Measurements from ENCODE around the gene RNU6-1.

The RNU6-1 gene

DNA sequence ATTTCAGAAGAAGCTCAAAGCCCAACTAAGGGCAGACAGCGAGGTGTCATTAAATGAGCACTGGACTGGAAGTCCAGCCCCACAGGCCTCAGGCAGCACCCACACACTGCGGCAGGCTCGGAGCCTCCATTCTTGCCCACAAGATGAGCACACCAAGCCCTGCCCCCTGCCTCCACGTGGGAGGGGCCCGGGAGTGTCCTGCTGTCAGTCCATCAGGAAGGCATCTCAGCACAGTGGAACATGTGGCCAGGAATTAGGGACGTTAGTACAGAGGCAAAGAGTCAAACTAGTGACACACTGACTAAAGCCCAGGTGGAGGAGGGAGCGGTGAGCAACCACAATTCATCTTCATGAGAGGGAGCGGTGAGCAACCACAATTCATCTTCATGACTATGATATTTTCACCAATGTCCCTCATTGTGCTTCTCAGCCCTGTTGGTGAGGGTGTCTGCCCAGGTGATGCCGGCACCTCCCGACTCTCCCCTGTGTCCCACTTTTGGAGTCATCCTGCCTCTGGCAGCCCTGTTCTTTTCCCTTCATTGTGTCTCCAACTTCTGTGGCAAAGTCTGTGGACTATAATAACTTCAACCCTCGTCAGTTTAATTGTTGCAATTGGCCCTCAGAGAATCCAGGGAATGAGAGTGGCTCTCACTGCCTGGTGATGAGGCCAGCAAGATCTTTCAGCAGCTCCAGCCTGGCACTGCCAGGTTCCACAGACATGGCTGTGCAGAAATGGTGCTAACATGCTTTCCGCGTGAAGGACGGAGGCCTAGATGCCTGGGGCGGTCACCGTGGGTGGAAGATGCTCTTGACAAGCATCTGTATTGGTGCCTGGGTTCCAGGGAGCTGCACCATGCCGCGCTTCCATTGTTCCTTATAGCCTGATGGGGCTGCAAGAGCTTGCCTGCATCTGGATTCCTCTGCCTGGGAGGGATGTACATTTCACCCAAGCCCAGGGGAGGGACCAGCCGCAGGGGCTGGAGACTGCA, 37.6 kb downstream of the RNU6-1 start:
- H3K4me1 ChIP-seq (ENCODE audit: control insufficient read depth, insufficient read depth, low read length): peaks cover 6% of the 10 kb centered on the region
- H3K36me3 ChIP-seq (ENCODE audit: control insufficient read depth, insufficient read depth, low read length): no peaks in the 10 kb centered on the region
- H3K9ac ChIP-seq (ENCODE audit: low read depth, low read length): no peak overlapping the region
- H3K4me3 ChIP-seq (ENCODE audit: low read depth, low read length): no peak overlapping the region
- no peaks in the 10 kb centered on the region for H3K27me3 ChIP-seq (ENCODE audit: control insufficient read depth, insufficient read depth, low read length)
- H3K9me3 ChIP-seq (ENCODE audit: control insufficient read depth, insufficient read depth, low read length): no peaks in the 10 kb centered on the region

DNA sequence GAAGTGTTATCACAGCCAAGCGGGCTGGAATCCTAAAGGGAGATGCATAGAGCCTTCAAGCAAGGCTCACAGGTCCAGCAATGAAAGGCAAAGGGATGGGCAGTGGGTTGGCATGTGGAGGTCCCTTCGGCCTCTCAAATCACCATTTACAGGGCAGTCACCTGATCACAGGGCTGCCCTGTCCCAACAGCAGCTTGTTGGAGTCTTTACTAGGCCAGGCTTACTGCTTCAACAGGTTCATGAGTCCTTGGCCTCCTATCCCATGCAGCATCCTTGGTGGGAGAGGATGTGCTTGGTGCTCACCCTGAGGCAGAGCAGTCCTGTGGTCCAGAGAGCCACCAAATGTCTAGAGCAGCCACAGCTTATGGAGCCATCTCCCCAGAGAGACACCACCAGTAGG, 38.7 kb downstream of the RNU6-1 start:
- H3K9me3 ChIP-seq (ENCODE audit: control insufficient read depth, insufficient read depth, low read length): no peaks in the 10 kb centered on the region
- peaks cover 8% of the 10 kb centered on the region for H3K4me1 ChIP-seq (ENCODE audit: control insufficient read depth, insufficient read depth, low read length)
- peak overlapping the region; percentile 8 for H3K9ac ChIP-seq (ENCODE audit: low read depth, low read length)
- H3K4me3 ChIP-seq (ENCODE audit: low read depth, low read length): no peak overlapping the region
- H3K36me3 ChIP-seq (ENCODE audit: control insufficient read depth, insufficient read depth, low read length): no peaks in the 10 kb centered on the region
- no peaks in the 10 kb centered on the region for H3K27me3 ChIP-seq (ENCODE audit: control insufficient read depth, insufficient read depth, low read length)

DNA sequence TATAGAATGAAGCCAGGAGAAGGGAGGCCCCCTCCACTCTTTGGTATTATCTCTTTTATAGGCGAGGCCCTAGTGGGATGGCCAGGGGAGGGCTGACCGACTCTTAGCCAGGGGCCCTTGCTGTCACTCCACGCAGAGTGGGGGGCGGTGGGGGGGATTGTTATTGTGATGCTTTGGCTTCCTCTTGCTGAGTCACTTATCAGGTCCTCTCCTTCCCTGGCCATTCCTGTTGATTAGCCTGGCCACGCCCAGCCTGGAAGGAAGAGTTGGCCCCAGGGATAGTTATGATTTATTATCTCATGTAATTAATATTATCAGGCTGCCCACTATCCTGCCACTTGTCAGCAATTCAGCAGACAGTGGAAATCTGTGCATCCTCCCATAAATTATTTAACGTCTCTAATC, 40.0 kb downstream of the RNU6-1 start:
- Histone ChIP-seq H3K27me3 (ENCODE audit: control insufficient read depth, insufficient read depth, low read length) (no peaks in the 10 kb centered on the region), H3K4me1 (ENCODE audit: control insufficient read depth, insufficient read depth, low read length) (peaks cover 6% of the 10 kb centered on the region), H3K9me3 (ENCODE audit: control insufficient read depth, insufficient read depth, low read length) (no peaks in the 10 kb centered on the region), H3K9ac (ENCODE audit: low read depth, low read length) (no peak overlapping the region), H3K4me3 (ENCODE audit: low read depth, low read length) (no peak overlapping the region), H3K36me3 (ENCODE audit: control insufficient read depth, insufficient read depth, low read length) (no peaks in the 10 kb centered on the region)

DNA sequence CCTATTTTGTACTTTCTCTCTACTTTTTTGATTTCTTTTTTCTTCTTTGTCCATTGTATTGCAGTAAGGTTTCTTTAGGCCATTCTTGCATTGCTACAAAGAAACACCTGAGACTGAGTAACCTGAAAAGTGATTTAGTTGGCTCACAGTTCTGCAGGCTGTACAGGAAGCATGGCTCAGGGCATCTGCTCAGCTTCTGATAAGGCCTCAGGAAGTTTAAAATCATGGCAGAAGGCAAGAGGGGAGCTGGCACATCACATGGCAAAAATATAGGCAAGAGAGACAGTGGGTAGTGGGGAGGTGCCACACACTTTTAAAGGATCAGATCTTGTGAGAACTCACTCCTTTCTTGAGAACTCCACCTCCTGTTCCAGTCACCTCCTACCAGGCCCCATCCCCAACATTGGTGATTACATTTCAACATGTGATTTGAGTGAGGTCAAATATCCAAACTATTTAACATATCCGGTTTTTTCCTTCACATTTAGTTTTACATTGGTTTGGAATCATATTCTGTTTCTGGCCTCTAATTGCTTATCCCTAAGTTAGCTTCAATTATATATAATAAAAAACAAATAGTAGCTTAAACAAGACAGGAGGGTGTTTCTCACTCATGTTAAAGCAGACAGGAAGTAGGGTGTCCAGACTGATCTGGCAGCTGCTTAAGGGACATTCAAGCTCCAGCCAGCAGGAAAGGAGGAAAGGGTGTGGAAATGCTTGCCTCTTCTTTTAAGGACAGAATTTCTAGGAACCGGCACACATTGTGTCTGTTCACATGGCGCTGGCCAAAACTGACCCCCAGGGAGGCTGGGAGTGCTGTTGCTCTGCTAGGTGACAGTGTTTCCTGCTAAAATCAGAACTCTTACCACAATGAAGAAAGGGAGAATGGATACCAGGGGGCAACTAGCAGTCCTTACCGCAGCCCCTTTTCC, 43.4 kb downstream of the RNU6-1 start:
- Histone ChIP-seq H3K4me3 (ENCODE audit: low read depth, low read length) (no peak overlapping the region), H3K4me1 (ENCODE audit: control insufficient read depth, insufficient read depth, low read length) (peaks cover 10% of the 10 kb centered on the region), H3K36me3 (ENCODE audit: control insufficient read depth, insufficient read depth, low read length) (no peaks in the 10 kb centered on the region), H3K9ac (ENCODE audit: low read depth, low read length) (no peak overlapping the region), H3K9me3 (ENCODE audit: control insufficient read depth, insufficient read depth, low read length) (no peaks in the 10 kb centered on the region), H3K27me3 (ENCODE audit: control insufficient read depth, insufficient read depth, low read length) (no peaks in the 10 kb centered on the region)

GRCh38 chr15:67794832-67795574, 44.8 kb downstream of the RNU6-1 start:
- H3K9me3 ChIP-seq (ENCODE audit: control insufficient read depth, insufficient read depth, low read length): no peaks in the 10 kb centered on the region
- H3K9ac ChIP-seq (ENCODE audit: low read depth, low read length): no peak overlapping the region
- no peaks in the 10 kb centered on the region for H3K36me3 ChIP-seq (ENCODE audit: control insufficient read depth, insufficient read depth, low read length)
- H3K4me3 ChIP-seq (ENCODE audit: low read depth, low read length): no peak overlapping the region
- peaks cover 21% of the 10 kb centered on the region for H3K4me1 ChIP-seq (ENCODE audit: control insufficient read depth, insufficient read depth, low read length)
- no peaks in the 10 kb centered on the region for H3K27me3 ChIP-seq (ENCODE audit: control insufficient read depth, insufficient read depth, low read length)

- H3K9me3 ChIP-seq (ENCODE audit: control insufficient read depth, insufficient read depth, low read length): no peaks in the 10 kb centered on the region
- H3K4me3 ChIP-seq (ENCODE audit: low read depth, low read length): no peak overlapping the region
- H3K36me3 ChIP-seq (ENCODE audit: control insufficient read depth, insufficient read depth, low read length): no peaks in the 10 kb centered on the region
- no peaks in the 10 kb centered on the region for H3K27me3 ChIP-seq (ENCODE audit: control insufficient read depth, insufficient read depth, low read length)
- peaks cover 25% of the 10 kb centered on the region for H3K4me1 ChIP-seq (ENCODE audit: control insufficient read depth, insufficient read depth, low read length)
- H3K9ac ChIP-seq (ENCODE audit: low read depth, low read length): no peak overlapping the region
These were observed 47.4 kb downstream of the RNU6-1 start for GRCh38 chr15:67792250-67792942.

GRCh38 chr15:67790610-67791319, 49.1 kb downstream of the RNU6-1 start:
- H3K4me3 ChIP-seq (ENCODE audit: low read depth, low read length): peak overlapping the region; percentile 20
- no peaks in the 10 kb centered on the region for H3K36me3 ChIP-seq (ENCODE audit: control insufficient read depth, insufficient read depth, low read length)
- H3K27me3 ChIP-seq (ENCODE audit: control insufficient read depth, insufficient read depth, low read length): no peaks in the 10 kb centered on the region
- H3K9ac ChIP-seq (ENCODE audit: low read depth, low read length): no peak overlapping the region
- peaks cover 27% of the 10 kb centered on the region for H3K4me1 ChIP-seq (ENCODE audit: control insufficient read depth, insufficient read depth, low read length)
- no peaks in the 10 kb centered on the region for H3K9me3 ChIP-seq (ENCODE audit: control insufficient read depth, insufficient read depth, low read length)
